Skeletal muscle satellite cell (primary cell): ENCODE results near the gene KRTDAP.

Source experiments
- H3K27me3 ChIP-seq: 2 replicates; pipeline ENCODE4 v1.7.0; 2013; ENCODE audit warnings: low read length; ENCODE audit not compliant: control insufficient read depth, insufficient read depth
- H3K36me3 ChIP-seq: 2 replicates; pipeline ENCODE4 v1.7.0; 2013; ENCODE audit warnings: mild to moderate bottlenecking, control low read depth, low read length; ENCODE audit not compliant: insufficient read depth
- H3K4me1 ChIP-seq: 2 replicates; pipeline ENCODE4 v1.7.0; 2013; ENCODE audit warnings: low read length; ENCODE audit not compliant: control insufficient read depth, insufficient read depth
- H3K4me2 ChIP-seq: 2 replicates; pipeline ENCODE4 v1.7.0; 2013; ENCODE audit warnings: mild to moderate bottlenecking, low read length
- H3K4me3 ChIP-seq: 2 replicates; pipeline ENCODE4 v1.7.0; 2013; ENCODE audit warnings: low read length
- H3K9ac ChIP-seq: 2 replicates; pipeline ENCODE4 v1.7.0; 2013; ENCODE audit warnings: mild to moderate bottlenecking, low read depth, low read length, moderate library complexity
- H3K9me3 ChIP-seq: replicated peaks from 2 replicates; pipeline ENCODE4 v1.7.0; 2013; ENCODE audit warnings: mild to moderate bottlenecking, control low read depth, low read length

KRTDAP gene

DNA sequence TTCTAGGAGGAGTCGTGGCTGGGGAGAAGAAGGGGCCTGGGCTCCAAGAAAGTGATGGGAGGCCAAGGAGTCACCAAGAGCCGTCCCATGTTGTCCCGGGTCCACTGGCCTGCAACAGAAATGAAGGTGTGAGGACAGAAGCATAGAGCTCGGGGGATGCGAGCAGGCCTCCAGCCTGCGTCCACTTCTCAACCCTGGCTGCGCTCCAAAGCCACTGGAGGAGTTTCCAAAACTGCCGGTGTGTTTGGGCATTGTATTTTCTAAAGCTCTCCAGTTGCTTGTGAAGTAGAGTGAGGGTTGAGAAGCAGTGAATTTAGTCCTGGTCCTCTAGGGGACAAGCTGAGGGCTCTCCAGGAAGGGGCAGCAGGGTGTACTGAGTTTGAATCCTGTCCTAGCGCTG, 29.2 kb downstream of the KRTDAP start:
- H3K4me1 ChIP-seq = no peaks in the 10 kb centered on the region

DNA sequence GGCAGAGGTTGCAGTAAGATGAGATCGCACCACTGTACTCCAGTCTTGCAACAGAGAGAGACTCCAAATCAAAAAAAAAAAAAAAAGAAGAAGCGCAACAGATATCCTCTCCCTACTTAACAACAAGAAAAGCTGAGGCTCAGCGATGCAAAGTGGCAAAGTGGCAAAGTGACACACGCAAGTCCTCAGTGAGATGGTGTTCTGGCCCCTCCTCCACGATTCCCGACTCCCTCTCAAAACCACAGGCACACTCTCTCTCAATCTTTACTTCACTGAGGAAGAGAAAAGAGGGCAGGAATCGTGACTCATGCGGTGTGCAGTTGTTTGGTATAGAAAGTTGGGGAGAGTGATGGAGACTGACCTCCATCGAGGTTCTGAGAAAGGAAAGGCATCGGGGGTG, 29.7 kb downstream of the KRTDAP start:
- Histone ChIP-seq H3K4me2 (no peak overlapping the region), H3K4me1 (no peaks in the 10 kb centered on the region), H3K36me3 (no peaks in the 10 kb centered on the region), H3K9ac (no peak overlapping the region), H3K27me3 (peaks cover 18% of the 10 kb centered on the region), H3K4me3 (no peak overlapping the region), H3K9me3 (no peaks in the 10 kb centered on the region)

More for the DNA sequence above, 29.2 kb downstream of the KRTDAP start:
- Histone ChIP-seq H3K4me3 (no peak overlapping the region), H3K4me2 (no peak overlapping the region), H3K27me3 (peaks cover 18% of the 10 kb centered on the region), H3K9me3 (no peaks in the 10 kb centered on the region), H3K36me3 (no peaks in the 10 kb centered on the region), H3K9ac (no peak overlapping the region)

GRCh38 chr19:35459414-35460082, 30.7 kb downstream of the KRTDAP start:
- Histone ChIP-seq H3K4me3 (no peak overlapping the region), H3K27me3 (peaks cover 14% of the 10 kb centered on the region), H3K9me3 (no peaks in the 10 kb centered on the region), H3K9ac (no peak overlapping the region), H3K36me3 (no peaks in the 10 kb centered on the region), H3K4me2 (no peak overlapping the region), H3K4me1 (no peaks in the 10 kb centered on the region)

- no peak overlapping the region for H3K4me3 ChIP-seq
These were observed 31.4 kb downstream of the KRTDAP start for GRCh38 chr19:35458731-35459391.

DNA sequence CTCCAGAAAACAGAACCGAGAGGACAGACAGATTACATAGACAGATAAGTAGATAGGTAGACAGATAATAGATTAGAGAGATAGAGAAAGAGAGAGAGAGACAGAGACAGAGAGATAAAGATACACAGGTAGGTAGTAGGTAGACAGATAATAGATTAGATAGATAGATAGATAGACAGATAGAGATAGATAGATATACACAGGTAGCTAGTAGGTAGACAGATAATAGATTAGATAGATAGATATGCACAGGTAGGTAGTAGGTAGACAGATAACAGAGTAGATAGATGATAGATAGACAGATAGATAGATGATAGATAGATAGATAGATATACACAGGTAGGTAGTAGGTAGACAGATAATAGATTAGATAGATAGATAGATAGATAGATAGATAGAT, 32.1 kb downstream of the KRTDAP start:
- peaks cover 14% of the 10 kb centered on the region for H3K27me3 ChIP-seq
- H3K9me3 ChIP-seq = no peaks in the 10 kb centered on the region
- no peak overlapping the region for H3K9ac ChIP-seq
- no peaks in the 10 kb centered on the region for H3K4me1 ChIP-seq
- H3K4me3 ChIP-seq = no peak overlapping the region
- no peak overlapping the region for H3K4me2 ChIP-seq
- no peaks in the 10 kb centered on the region for H3K36me3 ChIP-seq

More at GRCh38 chr19:35458731-35459391, 31.4 kb downstream of the KRTDAP start:
- Histone ChIP-seq H3K9me3 (no peaks in the 10 kb centered on the region), H3K4me1 (no peaks in the 10 kb centered on the region), H3K9ac (no peak overlapping the region), H3K4me2 (no peak overlapping the region), H3K36me3 (no peaks in the 10 kb centered on the region), H3K27me3 (peaks cover 14% of the 10 kb centered on the region)

DNA sequence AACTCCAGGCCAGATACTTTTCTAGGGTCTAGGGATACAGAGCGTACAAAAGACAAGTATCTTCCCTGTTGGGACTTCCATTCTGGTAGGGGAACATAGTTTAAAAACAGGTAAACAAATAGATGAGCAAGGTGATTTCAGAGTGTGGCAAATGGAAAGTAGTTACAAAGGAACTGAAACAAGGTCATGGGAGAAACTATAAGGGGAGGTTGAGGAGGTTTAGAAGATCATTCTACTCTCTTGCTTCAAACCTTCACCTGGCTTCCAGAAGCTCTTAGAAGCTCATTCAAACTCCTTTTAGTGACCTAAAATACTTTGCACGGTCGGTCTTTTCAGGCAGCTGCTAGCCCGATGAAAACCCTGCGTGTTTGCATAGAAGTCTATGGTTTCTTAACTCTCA, 33.1 kb downstream of the KRTDAP start:
- Histone ChIP-seq H3K9ac (no peak overlapping the region), H3K27me3 (peaks cover 14% of the 10 kb centered on the region), H3K4me2 (no peak overlapping the region), H3K36me3 (no peaks in the 10 kb centered on the region), H3K4me1 (no peaks in the 10 kb centered on the region), H3K9me3 (no peaks in the 10 kb centered on the region), H3K4me3 (no peak overlapping the region)

GRCh38 chr19:35455616-35456201, 34.6 kb downstream of the KRTDAP start:
- Histone ChIP-seq H3K4me2 (no peak overlapping the region), H3K4me1 (no peaks in the 10 kb centered on the region), H3K27me3 (peaks cover 14% of the 10 kb centered on the region), H3K9me3 (no peaks in the 10 kb centered on the region), H3K9ac (no peak overlapping the region), H3K4me3 (no peak overlapping the region), H3K36me3 (no peaks in the 10 kb centered on the region)

DNA sequence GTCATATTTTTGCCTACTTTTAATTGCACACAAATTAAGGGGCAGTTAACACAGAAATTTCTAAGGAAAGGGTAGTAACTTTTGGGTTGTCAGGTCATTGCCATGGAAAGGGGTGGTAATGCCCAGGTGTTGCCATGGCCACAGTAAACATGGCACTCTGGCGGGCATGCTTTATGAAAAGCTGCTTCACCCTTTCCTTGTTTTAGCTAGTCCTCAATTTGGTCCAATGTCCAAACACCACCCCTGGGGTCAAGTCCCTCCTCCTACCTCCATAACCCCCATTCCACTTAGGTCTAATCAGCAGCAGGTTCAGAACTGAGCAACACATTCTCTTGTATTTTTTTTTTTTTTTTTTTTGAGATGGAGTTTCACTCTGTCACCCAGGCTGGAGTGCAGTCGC, 35.6 kb downstream of the KRTDAP start:
- no peaks in the 10 kb centered on the region for H3K9me3 ChIP-seq

DNA sequence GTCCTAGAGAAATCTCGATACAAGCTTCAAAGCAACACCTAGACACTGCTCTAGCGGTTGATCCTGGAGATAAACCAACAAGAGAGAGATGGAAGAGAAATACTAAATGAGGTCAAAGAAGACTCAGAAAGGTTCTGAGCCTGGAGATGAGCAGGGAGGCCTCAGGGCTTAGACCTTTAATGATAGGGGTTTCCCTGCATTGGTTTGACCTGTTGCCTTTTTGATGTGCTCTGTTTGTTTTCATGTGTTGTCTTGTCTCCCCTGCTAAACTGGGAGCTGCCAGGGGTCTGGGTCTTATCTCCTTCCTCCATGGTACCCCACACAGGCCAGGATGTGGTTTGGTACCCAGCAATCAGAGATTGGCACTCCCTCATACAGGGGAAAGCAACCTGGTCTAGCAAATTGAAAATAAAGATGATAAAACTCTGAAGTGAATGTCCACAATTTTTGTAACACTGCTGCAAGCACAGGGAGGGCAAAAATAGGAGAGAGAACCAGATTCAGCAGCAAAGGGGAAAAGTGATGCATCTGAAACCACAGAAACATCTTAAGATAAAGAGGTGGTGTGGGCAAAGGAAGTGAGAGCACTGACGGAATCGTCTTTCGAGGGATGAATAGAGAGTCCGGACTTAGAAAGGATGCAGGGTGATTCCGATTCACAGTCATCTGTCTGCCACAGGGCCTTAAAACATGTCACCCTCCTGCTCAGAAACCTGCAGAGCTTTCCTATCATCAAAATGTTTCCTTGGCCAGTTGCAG, 38.7 kb downstream of the KRTDAP start:
- Histone ChIP-seq H3K4me2 (no peak overlapping the region), H3K4me1 (no peaks in the 10 kb centered on the region), H3K36me3 (no peaks in the 10 kb centered on the region), H3K9ac (no peak overlapping the region), H3K9me3 (no peaks in the 10 kb centered on the region), H3K4me3 (no peak overlapping the region), H3K27me3 (peaks cover 15% of the 10 kb centered on the region)

More for the DNA sequence above, 35.6 kb downstream of the KRTDAP start:
- Histone ChIP-seq H3K9ac (no peak overlapping the region), H3K36me3 (no peaks in the 10 kb centered on the region), H3K4me1 (no peaks in the 10 kb centered on the region), H3K4me3 (no peak overlapping the region), H3K27me3 (peaks cover 14% of the 10 kb centered on the region), H3K4me2 (no peak overlapping the region)

GRCh38 chr19:35449359-35450043, 40.8 kb downstream of the KRTDAP start:
- Histone ChIP-seq H3K27me3 (peaks cover 25% of the 10 kb centered on the region), H3K9me3 (no peaks in the 10 kb centered on the region), H3K4me2 (no peak overlapping the region), H3K4me1 (no peaks in the 10 kb centered on the region), H3K36me3 (no peaks in the 10 kb centered on the region), H3K4me3 (no peak overlapping the region), H3K9ac (no peak overlapping the region)
